Mesenchymal stem cell (in vitro differentiated cells and primary cell): ENCODE results near the gene PQBP1.
A peak's percentile ranks its signal among the peaks of the same experiment; 100 is the strongest.

Experiments used
- DNase-seq: peaks from one replicate; pipeline ENCODE4 v3.0.0-alpha.2; 2013
- H2AFZ ChIP-seq: one replicate; pipeline ENCODE4 v1.6.1; 2013; ENCODE audit warnings: low read depth, mild to moderate bottlenecking, control low read depth, inconsistent platforms, low read length, moderate library complexity
- H2AK5ac ChIP-seq: 2 replicates; pipeline ENCODE4 v1.6.1; 2013; ENCODE audit warnings: low read length, moderate library complexity, mild to moderate bottlenecking, inconsistent platforms; ENCODE audit not compliant: severe bottlenecking
- H2BK120ac ChIP-seq: one replicate; pipeline ENCODE4 v1.6.1; 2013; ENCODE audit warnings: low read depth, mild to moderate bottlenecking, inconsistent platforms, low read length, moderate library complexity
- H2BK12ac ChIP-seq, 2 experiments: one replicate each; pipeline ENCODE4 v1.6.1; 2013; ENCODE audit warnings: inconsistent platforms in 2 of 2, low read length in 2 of 2, mild to moderate bottlenecking in 2 of 2, moderate library complexity in 2 of 2, control low read depth in 1 of 2
- H2BK15ac ChIP-seq: one replicate; pipeline ENCODE4 v1.6.1; 2013; ENCODE audit warnings: mild to moderate bottlenecking, low read depth, inconsistent platforms; ENCODE audit not compliant: poor library complexity, severe bottlenecking
- H2BK5ac ChIP-seq: 2 replicates; pipeline ENCODE4 v1.6.1; 2013; ENCODE audit warnings: low read depth, mild to moderate bottlenecking, low read length, control low read depth, inconsistent platforms; ENCODE audit not compliant: poor library complexity, severe bottlenecking
- H3K14ac ChIP-seq, 2 experiments: one replicate each; pipeline ENCODE4 v1.6.1; 2013; ENCODE audit warnings: inconsistent platforms in 2 of 2, low read length in 2 of 2, control low read depth in 1 of 2, mild to moderate bottlenecking in 1 of 2, moderate library complexity in 1 of 2
- H3K18ac ChIP-seq, 2 experiments: one replicate each; pipeline ENCODE4 v1.6.1; 2013; ENCODE audit warnings: inconsistent platforms in 2 of 2, low read length in 2 of 2, control low read depth in 1 of 2, low read depth in 1 of 2, mild to moderate bottlenecking in 1 of 2
- H3K23ac ChIP-seq, 2 experiments: one replicate each; pipeline ENCODE4 v1.6.1; 2013; ENCODE audit warnings: inconsistent platforms in 2 of 2, low read length in 2 of 2, mild to moderate bottlenecking in 2 of 2, moderate library complexity in 2 of 2, control low read depth in 1 of 2
- H3K27ac ChIP-seq: 2 replicates; pipeline ENCODE4 v1.5.1; 2013; ENCODE audit warnings: mild to moderate bottlenecking, moderate library complexity, low read length, control low read depth, inconsistent platforms; ENCODE audit not compliant: poor library complexity, severe bottlenecking
- H3K27me3 ChIP-seq, 2 experiments: 2 replicates each; pipeline versions ENCODE4 v1.6.1 to v1.7.0; 2013; ENCODE audit warnings: low read length in 2 of 2, mild to moderate bottlenecking in 2 of 2, moderate library complexity in 2 of 2, control low read depth in 1 of 2, inconsistent platforms in 1 of 2; ENCODE audit not compliant: control insufficient read depth in 1 of 2, insufficient read depth in 1 of 2
- H3K36me3 ChIP-seq, 2 experiments: 2 replicates each; pipeline versions ENCODE4 v1.6.1 to v1.7.0; 2013; ENCODE audit warnings: low read length in 2 of 2, control low read depth in 1 of 2, inconsistent platforms in 1 of 2, low read depth in 1 of 2, mild to moderate bottlenecking in 1 of 2; ENCODE audit not compliant: insufficient read depth in 2 of 2, control insufficient read depth in 1 of 2
- H3K4ac ChIP-seq, 2 experiments: one replicate each; pipeline ENCODE4 v1.6.1; 2013; ENCODE audit warnings: inconsistent platforms in 2 of 2, low read length in 2 of 2, mild to moderate bottlenecking in 2 of 2, moderate library complexity in 2 of 2, control low read depth in 1 of 2, low read depth in 1 of 2
- H3K4me1 ChIP-seq: 2 replicates; pipeline ENCODE4 v1.6.1; 2013; ENCODE audit warnings: low read depth, low read length, control low read depth; ENCODE audit not compliant: control insufficient read depth, insufficient read depth
- H3K4me2 ChIP-seq: 2 replicates; pipeline ENCODE4 v1.6.1; 2013; ENCODE audit warnings: low read length, mild to moderate bottlenecking, inconsistent platforms; ENCODE audit not compliant: poor library complexity, severe bottlenecking
- H3K4me3 ChIP-seq, 2 experiments: 2 replicates each; pipeline versions ENCODE4 v1.5.1 to v1.7.0; 2013; ENCODE audit warnings: low read length in 2 of 2, mild to moderate bottlenecking in 2 of 2, control low read depth in 1 of 2, low read depth in 1 of 2; ENCODE audit not compliant: insufficient read depth in 1 of 2
- H3K79me1 ChIP-seq: replicated peaks from 2 replicates; pipeline ENCODE4 v1.6.1; 2013; ENCODE audit warnings: mild to moderate bottlenecking, control low read depth, low read length, inconsistent platforms; ENCODE audit not compliant: poor library complexity, severe bottlenecking
- H3K9ac ChIP-seq: 2 replicates; pipeline ENCODE4 v1.7.0; 2013; ENCODE audit warnings: mild to moderate bottlenecking, low read length, moderate library complexity
- H3K9me3 ChIP-seq: 2 replicates; pipeline ENCODE4 v1.7.0; 2013; ENCODE audit warnings: mild to moderate bottlenecking, low read length; ENCODE audit not compliant: control insufficient read depth
- H4K8ac ChIP-seq: one replicate; pipeline ENCODE4 v1.6.1; 2013; ENCODE audit warnings: inconsistent platforms, mild to moderate bottlenecking, low read length, moderate library complexity
- H4K91ac ChIP-seq: one replicate; pipeline ENCODE4 v1.6.1; 2013; ENCODE audit warnings: mild to moderate bottlenecking, low read length, inconsistent platforms
- WGBS: methylation state at CpG from one replicate; pipeline ENCODE4 v1.1.7; 2013; ENCODE audit warnings: mixed read lengths; 5-methylcytosine and 5-hydroxymethylcytosine counted together

The PQBP1 gene

GRCh38 chrX:48918301-48918642 lies 20.5 kb downstream of the PQBP1 start:
- H2BK12ac ChIP-seq = peak overlapping the region in 1 of 2 experiments; percentile 72
- H2BK15ac ChIP-seq = no peak overlapping the region
- H3K9me3 ChIP-seq = no peaks in the 10 kb centered on the region
- WGBS = 3% methylated on average over 9 of the region's 23 CpGs
- H3K36me3 ChIP-seq = peaks cover 23 to 36% of the 10 kb centered on the region in 2 experiments
- H2BK5ac ChIP-seq = no peak overlapping the region
- peak overlapping the region in 1 of 2 experiments; percentile 91 for H3K14ac ChIP-seq
- peak overlapping the region; percentile 71 for H3K9ac ChIP-seq
- no peak overlapping the region for H3K27ac ChIP-seq
- DNase-seq = no peak
- peak overlapping the region in 1 of 2 experiments; percentile 89 for H3K23ac ChIP-seq
- H3K4me3 ChIP-seq = peak overlapping the region; percentile 63 to 72
- peaks cover 13% of the 10 kb centered on the region for H3K4me1 ChIP-seq
- H2BK120ac ChIP-seq = no peak overlapping the region
- no peak overlapping the region for H2AK5ac ChIP-seq
- H3K18ac ChIP-seq = peak overlapping the region; percentile 33 to 76
- peak overlapping the region; percentile 27 for H4K91ac ChIP-seq
- H3K27me3 ChIP-seq = peaks cover 0 to 7% of the 10 kb centered on the region in 2 experiments
- peaks cover 17% of the 10 kb centered on the region for H3K79me1 ChIP-seq
- no peak overlapping the region for H4K8ac ChIP-seq
- H3K4ac ChIP-seq = peak overlapping the region in 1 of 2 experiments; percentile 51
- H3K4me2 ChIP-seq = peak overlapping the region; percentile 84
- H2AFZ ChIP-seq = no peak overlapping the region

DNA sequence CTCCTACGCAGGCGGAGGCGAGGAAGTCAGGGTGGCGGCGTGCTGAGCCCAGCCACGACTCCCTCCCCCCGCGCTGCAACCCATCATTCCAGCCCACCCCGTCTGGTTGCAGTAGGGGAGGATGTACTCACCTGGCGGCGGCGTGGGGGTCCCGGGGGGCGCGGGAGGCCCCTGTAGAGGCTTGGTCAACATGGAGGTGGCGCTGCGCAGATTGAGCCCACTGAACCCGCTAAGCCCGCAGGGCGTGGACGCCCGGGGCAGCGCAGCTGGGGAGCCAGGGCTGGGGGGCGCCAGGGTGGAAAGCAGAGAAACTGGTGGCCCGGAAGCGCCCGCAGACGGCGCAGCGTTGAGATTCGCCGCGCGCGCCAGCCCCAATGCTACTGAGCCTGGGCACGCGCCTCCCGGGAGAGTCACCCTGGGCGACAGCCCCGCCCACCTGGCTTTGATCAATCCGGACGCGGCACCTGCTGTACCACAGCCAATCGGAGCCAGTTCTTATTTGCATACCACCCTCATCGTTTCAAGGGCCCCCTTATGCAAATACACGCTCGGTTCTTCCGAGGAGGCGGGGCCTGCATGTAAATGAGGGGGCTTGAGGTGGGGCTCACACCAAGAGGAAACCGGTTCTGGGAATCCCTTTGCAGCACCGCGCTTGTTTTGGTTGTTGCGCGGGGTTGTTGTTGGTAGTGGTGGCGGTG lies 21.1 kb downstream of the PQBP1 start, which contains the start of gene PIM2:
PIM2 (minus strand) TSS at position 382 of the 698 bp plus-strand sequence; CDS start at position 192, 190 bp downstream.
- Histone ChIP-seq H3K4me2 (peak within 1 kb of the TSS; percentile 84), H2BK12ac (peak within 1 kb of the TSS in 1 of 2 experiments; percentile 72), H3K18ac (peak within 1 kb of the TSS; percentile 33 to 76), H3K4me3 (peak within 1 kb of the TSS; percentile 63 to 72), H4K91ac (peak within 1 kb of the TSS; percentile 27), H3K23ac (peak within 1 kb of the TSS in 1 of 2 experiments; percentile 89), H3K9me3 (no peaks in the 10 kb centered on the region), H2AFZ (no peak within 1 kb of the TSS), H3K27me3 (peaks cover 0 to 7% of the 10 kb centered on the region in 2 experiments), H2BK5ac (no peak within 1 kb of the TSS), H4K8ac (no peak within 1 kb of the TSS), H3K79me1 (peaks cover 16% of the 10 kb centered on the region), H2BK120ac (peak within 1 kb of the TSS; percentile 19), H3K27ac (peak within 1 kb of the TSS; percentile 67), H3K4me1 (peaks cover 13% of the 10 kb centered on the region), H2BK15ac (no peak within 1 kb of the TSS), H3K9ac (peak within 1 kb of the TSS; percentile 71), H3K36me3 (peaks cover 27 to 40% of the 10 kb centered on the region in 2 experiments), H2AK5ac (no peak within 1 kb of the TSS), H3K14ac (peak within 1 kb of the TSS in 1 of 2 experiments; percentile 91), H3K4ac (peak within 1 kb of the TSS in 1 of 2 experiments; percentile 87)
- WGBS = 0% methylated on average over 30 of the region's 55 CpGs
- DNase-seq = peak; percentile 94

DNA sequence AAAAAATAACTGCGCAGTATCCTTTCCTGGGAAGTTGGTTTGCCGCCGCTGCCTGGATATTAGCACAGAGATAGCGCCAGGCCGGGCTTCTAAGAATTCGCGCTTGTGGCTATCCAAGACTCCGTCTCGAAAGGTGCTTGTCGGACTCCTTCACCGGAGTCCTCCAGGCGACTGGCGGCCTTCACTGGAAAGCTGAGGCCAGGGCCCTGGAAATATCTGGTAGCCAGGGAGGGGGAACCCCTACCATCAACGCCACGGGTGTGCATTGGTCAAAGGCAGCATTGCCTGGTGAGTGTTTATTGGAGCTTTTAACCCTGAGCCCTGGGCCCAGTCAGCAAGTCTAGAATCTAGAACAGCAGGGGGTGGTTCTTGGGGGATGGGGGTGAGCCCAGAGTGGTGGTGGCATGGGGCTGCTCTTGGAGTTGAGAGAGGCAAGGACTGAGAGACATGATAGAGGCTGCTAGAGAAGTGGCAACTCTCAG lies 21.7 kb downstream of the PQBP1 start:
- H2BK12ac ChIP-seq = no peak overlapping the region
- peaks cover 14% of the 10 kb centered on the region for H3K79me1 ChIP-seq
- peak overlapping the region; percentile 71 for H3K9ac ChIP-seq
- no peak overlapping the region for H4K91ac ChIP-seq
- H3K9me3 ChIP-seq = no peaks in the 10 kb centered on the region
- no peak overlapping the region for H2BK15ac ChIP-seq
- no peak overlapping the region for H3K23ac ChIP-seq
- H2BK5ac ChIP-seq = no peak overlapping the region
- H3K4ac ChIP-seq = no peak overlapping the region
- H3K27ac ChIP-seq = peak overlapping the region; percentile 67
- H4K8ac ChIP-seq = no peak overlapping the region
- H3K27me3 ChIP-seq = peaks cover 0 to 7% of the 10 kb centered on the region in 2 experiments
- H3K4me3 ChIP-seq = peak overlapping the region in 1 of 2 experiments; percentile 72
- H3K4me2 ChIP-seq = peak overlapping the region; percentile 84
- H3K18ac ChIP-seq = peak overlapping the region in 1 of 2 experiments; percentile 12
- WGBS = 2% methylated on average over 15 of the region's 15 CpGs
- no peak overlapping the region for H2AFZ ChIP-seq
- no peak overlapping the region for H2BK120ac ChIP-seq
- H2AK5ac ChIP-seq = no peak overlapping the region
- H3K4me1 ChIP-seq = peaks cover 13% of the 10 kb centered on the region
- no peak for DNase-seq
- H3K14ac ChIP-seq = no peak overlapping the region
- peaks cover 32 to 40% of the 10 kb centered on the region in 2 experiments for H3K36me3 ChIP-seq

DNA sequence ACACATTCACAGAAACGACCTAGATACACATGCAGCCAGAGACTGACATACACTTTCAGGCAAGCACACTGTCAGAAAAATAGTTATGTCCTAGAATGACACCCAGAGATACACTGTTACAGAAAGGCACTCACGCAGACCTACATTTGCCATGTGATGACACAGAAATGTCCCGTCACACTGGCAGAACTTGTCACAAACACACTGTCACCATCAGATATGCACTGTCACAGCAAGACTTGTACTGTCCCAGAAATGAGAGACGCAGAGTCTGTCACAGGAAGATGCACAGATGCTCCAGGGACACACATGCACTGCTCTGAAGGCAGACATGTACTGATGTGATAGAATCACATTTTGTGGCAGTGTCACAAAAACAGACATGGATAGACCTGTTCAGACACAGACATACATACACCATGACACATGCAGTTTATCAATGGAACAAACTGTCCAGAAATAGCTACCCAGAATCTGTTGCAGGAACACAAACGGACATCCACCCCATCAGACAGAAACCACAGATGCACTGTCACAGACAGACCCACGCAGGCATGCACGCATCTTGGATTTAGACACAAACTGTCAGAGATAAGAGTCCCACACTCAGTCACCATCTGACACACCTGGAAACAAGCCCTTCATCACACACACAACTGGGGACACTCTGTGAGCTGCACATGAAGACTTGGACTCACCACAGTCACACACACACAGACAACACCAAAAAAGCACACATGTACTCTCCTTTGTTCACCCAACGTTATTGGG lies 22.4 kb downstream of the PQBP1 start:
- Histone ChIP-seq H2AK5ac (no peak overlapping the region), H3K14ac (peak overlapping the region in 1 of 2 experiments; percentile 32), H4K91ac (no peak overlapping the region), H3K4ac (no peak overlapping the region), H2BK5ac (no peak overlapping the region), H3K9me3 (no peaks in the 10 kb centered on the region), H3K27ac (peak overlapping the region; percentile 35), H3K36me3 (peaks cover 32 to 42% of the 10 kb centered on the region in 2 experiments), H3K27me3 (peaks cover 0 to 7% of the 10 kb centered on the region in 2 experiments), H2AFZ (no peak overlapping the region), H3K4me2 (no peak overlapping the region), H3K4me1 (peaks cover 13% of the 10 kb centered on the region), H3K23ac (no peak overlapping the region), H2BK12ac (no peak overlapping the region), H3K9ac (no peak overlapping the region), H3K18ac (peak overlapping the region in 1 of 2 experiments; percentile 48), H2BK15ac (no peak overlapping the region), H3K4me3 (no peak overlapping the region), H4K8ac (no peak overlapping the region), H3K79me1 (peaks cover 10% of the 10 kb centered on the region), H2BK120ac (no peak overlapping the region)
- 63% methylated on average over 8 of the region's 8 CpGs for WGBS
- DNase-seq = peak; percentile 7
